Stimulated activated CD4-positive, alpha-beta T cell treated with anti-CD3 and anti-CD28 coated beads, Interleukin-1b, Interleukin-23, amount 100 ng/mL, for 24 hours (primary cell): ENCODE data around the gene DBR1.

Source experiments
- DNase-seq, 4 experiments: peaks; one replicate each; pipeline ENCODE4 v3.0.0-alpha.2; 2020; ENCODE audit warnings: low read depth in 4 of 4, low spot score in 1 of 4

The DBR1 gene

DNA sequence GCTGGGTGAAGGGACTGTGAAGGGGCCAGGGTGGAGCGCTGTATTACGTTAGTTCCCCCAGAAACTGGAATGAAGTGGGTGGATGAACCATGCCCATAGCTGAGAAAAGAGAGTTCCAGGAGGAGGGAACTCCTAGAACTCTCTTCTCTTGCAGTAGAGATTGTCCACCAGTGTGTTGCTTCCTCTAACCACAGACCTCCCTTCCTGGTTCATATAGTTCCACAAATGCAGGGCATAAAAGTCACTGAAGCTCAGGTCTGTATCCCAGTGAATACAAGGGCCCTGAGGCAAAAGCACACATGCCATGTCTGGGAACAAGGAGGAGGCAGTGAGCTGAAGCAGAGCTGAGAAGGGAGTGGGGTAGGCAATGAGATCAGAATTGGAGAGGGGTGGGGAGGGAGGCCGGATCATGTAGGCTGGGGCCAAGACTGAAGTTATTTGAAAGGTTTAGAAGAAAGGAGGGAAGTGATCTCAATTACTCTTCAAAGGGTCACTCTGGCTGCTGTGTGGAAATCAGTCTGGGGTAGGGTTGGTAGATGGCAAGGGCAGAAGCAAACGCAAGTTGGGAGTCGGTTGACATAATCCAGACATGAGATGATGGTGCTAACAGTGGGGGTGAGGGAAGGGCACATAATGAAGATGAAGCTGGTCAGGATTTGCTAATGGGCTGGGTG, 49.0 kb downstream of the DBR1 start:
- DNase-seq: no peak

DNA sequence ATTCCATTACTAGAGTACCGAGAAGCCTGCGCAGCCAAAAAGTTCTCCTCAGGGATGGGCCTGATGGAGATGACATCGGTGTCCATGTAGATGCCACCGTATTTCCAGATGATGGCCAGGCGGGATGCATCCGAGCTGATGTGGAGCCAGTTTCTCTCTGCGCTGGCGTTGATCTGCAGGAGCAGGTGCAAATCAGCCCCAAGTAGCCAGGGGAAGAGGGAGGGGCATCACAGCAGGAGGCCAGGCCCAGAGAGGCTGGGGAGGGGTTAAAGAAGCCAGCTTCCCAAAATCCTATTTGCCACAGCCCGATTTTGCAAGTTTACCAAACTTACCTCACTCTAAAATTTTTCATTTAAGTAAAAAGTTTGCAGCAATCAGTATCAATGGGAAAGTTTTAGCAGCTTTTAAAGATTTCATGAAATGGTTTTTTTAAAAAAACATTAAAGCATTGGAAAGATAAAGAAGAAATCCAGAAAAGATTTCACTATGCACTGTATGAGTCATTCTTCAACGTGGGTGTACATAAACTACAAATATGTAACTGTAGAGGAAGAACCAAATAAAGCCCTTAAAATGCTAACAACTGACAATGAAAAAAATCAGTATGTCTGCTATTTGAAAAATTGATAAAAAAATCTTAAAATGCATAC, 49.9 kb downstream of the DBR1 start:
- no peak for DNase-seq

DNA sequence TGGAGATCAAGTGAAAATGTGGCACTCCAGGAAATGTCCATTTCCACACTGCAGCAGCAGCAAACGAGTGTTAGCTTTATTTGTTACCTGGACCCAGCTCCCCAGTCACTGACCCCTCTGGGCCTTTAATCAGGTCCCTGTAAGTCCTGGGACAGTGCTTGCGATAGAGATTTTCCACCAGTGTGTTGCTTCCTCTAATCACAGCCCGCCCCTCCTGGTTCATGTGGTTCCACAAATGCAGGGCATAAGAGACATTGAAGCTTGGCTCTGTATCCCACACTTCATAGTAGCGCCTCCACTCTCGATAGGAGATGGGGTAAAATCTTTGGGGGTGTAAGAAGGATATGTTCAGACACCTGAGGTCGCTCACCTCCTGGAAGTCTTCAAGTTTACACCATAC, 50.5 kb downstream of the DBR1 start:
- no peak for DNase-seq

DNA sequence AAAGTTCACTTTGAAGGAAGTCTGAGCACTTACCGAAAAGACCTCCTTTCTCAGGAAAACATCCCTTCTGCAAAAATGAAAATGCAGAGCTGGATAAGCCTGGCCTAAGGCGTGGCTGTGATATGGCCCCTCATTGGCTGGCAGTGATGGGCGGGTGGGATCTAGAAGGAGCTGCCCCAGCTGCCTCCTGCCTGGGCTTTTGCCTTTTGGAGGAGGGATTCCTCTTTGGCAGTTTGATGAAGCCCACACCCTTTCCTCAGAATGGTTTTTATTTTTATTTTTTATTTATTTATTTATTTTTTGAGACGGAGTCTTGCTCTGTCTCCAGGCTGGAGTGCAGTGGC, 55.3 kb downstream of the DBR1 start:
- DNase-seq: no peak

DNA sequence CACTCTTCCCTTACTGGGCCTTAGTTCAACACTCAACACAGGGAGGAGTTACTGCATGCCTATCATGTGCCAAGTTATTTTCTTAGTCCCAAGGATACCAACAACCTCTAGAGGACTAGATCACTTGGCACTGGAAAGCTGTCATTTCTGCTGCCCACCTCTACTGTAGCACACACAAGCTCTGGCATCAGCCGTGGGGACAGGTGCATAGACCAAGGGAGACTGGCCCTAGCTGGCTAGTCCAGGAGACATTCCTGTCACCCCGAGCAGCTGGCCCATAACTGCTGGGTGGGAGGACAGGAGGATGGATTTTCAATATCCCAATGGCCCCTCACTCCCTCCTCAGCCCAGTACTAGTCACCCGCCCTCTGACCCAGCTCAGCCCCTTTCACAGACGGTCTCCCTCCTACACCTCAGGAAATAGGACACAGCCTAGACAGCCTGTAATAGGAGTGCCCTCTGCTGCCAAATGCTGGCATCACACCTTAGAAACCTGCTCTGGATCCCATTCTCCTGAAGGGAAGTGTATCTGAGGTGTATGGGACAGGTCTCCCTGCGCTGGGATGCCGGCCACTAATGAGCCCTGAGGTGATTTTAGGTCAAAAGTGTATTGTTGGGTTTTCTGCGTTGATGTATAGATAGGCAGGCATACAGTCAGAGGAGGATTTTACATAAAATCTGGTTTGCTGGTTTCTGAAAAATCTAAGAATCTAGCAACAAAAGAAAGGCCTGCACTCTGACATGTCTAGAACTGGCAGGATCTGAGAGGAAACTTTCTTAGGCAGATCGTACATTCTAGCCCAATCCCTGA, 55.9 kb downstream of the DBR1 start:
- DNase-seq: peak in 2 of 4 experiments; percentile 27 to 42

DNA sequence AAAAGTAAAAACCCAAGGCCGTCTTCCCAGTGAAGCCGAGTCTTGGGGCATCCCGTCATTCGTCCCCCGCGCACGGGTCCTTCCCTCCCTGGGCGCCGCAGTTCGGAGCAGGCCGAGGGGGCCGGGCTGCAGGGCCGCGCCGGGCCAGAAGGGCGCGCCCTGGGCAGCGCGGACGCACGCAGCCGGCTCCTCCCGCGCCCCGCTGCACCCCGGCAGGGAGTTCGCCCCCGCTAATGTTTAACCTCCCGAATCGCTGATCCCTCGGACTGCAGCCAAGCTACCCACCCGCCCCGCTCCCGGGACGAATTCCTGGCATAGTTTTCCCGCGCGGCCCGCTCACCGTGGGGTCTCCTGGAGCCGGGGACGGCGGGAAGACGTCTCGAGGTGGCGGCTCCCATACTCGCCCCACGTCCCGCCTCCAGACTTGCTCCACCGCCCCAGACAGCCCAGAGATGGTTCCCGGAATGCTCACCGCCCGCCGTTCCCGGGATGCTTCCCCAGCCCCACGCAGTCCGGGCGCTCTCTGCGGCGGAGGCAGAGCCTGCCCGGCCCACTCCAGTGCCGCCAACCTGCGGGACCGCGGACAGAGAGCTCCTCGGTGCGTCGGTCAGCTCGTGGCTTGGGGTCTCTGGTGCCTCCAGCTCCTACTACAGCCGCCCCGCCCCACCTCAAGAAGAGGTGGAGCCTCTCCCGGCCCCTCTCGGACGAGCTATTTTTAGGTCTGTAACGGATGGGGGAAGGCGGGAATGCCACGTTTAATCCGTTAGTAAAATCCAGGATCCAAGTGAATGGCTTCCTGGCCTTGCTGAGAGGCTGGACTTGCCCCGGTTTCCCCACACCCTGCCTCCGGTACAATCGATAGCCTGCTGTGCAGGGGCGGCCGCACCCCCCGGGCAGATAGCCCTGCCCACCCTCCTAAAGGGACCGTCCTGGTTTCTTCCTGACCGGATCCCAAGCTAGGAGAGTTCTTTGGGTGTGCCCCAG, 59.4 kb downstream of the DBR1 start, which contains the start of gene DZIP1L:
Gene DZIP1L, minus strand, starts transcription at position 621 of the 984 bp plus-strand sequence. CDS start 11,637 bp downstream, outside the sequence.
- peak in 1 of 4 experiments; percentile 24 for DNase-seq

DNA sequence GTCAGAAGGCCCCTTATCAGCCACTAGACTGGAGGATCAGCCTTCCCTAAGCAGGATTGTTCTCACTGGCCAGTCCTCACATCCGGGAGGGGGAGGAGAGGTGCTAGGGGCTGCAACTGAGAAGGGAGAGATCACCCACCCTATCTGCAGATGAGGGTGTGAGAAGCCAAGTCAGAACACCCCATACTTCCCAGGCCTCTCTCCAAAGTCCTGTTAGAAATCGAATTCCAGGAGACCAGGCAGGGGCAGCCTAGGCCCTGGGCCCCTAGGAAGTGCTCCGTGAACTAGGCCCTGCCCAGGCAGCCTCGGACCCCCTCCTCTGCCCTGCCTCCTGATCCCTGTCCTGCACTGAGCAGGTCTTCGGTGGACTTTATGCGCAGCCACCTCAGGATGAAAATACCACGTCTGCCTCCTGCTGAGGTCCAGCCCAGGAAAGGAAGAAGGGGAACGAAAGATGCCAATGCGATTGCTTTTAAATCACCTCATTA, 60.2 kb downstream of the DBR1 start:
- no peak for DNase-seq

DNA sequence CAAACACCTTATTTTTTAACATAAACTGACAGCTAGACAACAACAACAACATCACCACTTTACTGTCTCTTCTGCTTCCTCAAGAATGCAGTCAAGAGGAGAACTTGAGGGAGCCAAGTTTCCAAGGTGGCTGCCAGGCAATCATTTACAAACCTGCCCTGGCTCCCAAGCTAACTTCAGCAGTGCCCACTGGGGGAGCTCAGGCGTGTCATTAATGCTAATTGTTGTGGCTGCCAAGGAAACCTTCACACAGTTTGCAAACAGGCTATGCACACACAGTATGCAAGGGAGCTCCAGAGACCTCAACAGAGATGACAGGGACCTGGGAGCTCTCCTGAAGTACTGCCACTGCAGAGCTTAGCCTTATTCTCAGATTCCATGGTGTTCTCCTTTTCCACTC, 61.4 kb downstream of the DBR1 start:
- DNase-seq: no peak

DNA sequence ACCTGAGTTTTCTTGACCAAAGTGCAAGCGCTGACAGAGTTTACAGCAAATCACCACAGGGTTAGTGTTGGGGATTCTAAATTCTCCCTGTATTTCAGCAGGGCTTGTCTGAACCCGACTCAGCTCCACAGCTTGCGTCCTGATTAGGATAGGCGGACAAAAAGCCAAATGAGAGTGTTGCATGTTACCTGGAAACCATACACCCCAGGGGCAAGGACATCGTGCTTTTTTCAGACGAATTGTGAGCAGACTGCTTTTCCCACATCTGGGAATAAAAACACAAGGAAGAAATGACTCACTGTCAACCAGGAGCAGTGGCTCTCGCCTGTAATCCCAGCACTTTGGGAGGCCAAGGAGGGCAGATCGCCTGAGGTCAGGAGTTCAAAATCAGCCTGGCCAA, 62.4 kb downstream of the DBR1 start:
- no peak for DNase-seq
